ENCODE results near the gene ACO2.
A peak's percentile ranks its signal among the peaks of the same experiment; 100 is the strongest.
"Not testable (repeated sequence)": the region's sequence is repeated elsewhere in the genome, so short reads cannot be mapped to it uniquely, and the experiment has no call there.

ACO2 gene

DNA sequence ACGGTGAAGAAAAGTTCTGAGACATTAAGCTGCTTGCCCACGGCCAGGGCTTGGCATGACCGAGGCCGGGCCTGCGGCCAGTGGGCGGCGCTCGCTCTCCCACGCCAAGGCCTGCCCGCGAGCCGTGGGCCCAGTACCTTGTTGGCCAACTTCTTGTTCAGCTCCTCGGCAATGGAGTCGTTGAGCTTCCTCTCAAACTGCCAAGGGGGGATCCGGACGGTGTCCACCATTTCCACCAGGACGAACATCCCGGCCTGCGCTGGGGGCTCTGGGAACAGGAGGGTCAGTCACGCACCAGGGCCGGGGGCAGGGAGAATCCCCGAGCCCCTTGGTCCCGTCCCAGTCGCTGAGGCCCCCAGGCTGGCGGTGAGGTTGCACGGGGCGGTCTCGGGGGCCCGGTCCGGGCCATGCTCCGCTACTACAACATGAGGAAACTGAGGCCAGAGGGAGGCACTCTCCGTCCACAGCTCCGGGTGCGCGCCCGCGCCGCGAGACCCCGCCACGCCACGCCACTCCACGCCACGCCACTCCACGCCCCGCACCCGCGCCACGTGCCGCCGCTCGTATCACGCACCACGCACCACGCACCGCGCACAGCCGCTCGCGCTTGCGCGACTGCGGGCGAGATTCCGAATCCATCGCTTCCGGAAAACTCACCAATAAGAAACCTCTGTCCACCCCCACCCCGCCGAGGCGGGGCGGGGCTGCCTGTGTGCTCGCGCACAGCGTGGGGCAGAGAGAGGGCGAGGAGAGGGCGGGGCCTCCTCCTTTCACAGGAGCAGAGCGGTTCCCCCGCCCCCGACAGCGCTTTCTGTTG, 75.1 kb downstream of the ACO2 start, which contains the start of gene POLR3H:
TSS of gene POLR3H (minus strand) at position 617 of the 817 bp plus-strand sequence. CDS start at position 248, 369 bp downstream.
- peak; percentile 89 to 97 for DNase-seq

DNA sequence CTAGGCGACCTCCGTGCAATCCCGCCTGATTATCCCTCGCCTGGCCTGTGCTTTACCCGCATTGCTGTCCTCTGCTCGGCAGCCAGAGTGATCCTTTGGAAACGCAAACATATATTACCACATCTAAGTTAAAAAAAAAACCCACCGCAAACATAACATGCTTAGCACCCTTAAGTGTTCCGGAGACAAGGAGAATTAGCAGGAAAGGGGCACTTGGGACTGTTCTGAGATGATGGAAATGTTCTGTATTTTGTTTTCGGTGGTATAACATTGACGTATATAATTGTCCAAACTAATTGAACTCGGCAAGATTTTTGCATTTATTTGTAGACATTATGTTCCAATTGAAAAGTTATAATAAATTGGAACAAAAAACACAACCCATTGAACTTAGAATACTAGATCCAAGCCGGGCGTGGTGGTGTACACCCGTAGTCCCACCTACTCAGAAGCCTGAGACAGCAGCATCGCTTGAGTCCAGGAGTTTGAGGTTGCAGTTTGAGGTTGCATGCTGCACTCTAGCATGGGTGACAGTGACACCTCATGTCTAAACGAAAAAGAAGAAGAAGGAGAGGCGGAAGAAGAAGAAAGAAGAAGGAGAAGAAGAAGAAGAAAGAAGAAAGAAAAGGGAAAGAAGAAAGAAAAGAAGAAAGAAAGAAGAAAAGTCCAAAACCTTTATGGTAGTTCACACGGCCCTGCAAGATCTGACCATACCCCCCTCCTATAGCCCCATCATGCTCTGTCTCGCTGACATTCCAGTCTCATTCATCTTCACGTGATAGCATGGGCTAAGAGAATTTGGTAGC, 76.0 kb downstream of the ACO2 start:
- no peak for DNase-seq

DNA sequence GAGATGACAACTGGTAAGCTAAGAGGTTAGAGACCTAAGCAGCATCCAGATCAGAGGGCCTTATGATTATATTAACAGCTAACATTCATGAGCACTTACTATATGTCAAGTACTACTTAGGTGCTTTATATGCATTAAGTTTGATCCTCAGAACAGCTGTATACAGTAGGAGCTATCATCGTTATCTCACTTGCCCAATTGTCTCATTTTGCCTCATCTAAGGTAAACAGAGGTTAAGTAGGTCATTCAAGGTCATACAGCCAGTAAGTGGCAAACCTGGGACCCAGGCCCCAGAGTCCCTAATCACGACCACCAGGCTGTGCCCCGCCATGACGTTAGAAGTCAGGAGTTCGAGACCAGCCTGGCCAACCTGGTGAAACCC, 79.9 kb downstream of the ACO2 start:
- DNase-seq, result no peak

DNA sequence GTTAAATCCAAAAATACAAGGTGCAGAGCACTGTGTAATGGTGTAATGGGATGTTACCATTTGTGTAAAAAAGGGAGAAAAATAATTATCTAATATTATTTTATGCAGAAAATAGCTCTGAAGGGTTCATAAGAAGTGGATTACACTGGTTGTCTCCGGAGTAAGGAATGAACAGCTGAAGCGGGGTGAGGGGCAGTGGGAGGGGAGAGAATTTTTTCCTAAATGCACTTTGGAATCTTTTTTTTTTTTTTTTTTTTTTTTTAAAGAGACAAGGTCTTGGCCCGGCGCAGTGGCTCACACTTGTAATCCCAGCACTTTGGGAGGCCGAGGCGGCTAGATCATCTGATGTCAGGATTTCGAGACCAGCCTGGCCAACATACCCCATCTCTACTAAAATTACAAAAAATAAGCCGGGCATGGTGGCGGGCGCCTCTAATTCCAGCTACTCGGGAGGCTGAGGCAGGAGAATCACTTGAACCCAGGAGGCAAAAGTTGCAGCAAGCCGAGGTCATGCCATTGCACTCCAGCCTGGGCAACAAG, 82.1 kb downstream of the ACO2 start:
- no peak for DNase-seq

DNA sequence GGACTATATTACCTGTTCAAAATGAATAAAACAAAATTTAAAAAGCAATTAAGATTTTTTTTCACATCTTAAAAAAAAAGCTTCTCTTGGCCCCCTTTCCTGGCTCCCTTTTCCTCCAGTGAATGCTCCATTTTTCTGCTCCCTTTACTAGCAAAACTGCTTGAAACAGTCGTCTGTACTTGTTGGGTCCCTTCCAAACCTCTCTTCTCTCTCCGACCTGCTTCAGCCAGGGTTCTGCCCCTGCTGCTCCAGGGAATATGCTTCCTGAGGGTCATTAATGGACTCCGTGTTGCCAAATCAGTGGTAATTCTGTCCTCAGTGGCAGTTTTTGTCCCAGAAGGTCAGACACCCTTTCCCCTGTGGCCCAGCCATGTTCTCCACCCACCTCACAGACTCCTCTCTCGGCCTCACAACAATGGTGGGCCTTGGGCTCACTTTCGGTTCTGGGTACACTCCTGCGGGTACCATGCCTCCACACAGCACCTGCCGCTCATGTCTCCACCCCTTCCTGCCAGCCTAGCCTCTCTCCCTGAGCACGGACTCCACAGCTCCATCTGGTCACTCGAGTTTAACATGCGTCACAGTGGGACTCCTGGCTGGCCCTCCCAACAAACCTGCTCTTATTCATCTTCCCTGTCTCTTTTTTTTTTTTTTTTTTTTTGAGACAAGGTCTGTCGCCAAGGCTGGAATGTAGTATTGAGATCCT, 83.1 kb downstream of the ACO2 start:
- no peak for DNase-seq

GRCh38 chr22:41555325-41555982, 86.5 kb downstream of the ACO2 start:
- DNase-seq, result no peak

GRCh38 chr22:41556561-41556960, 87.6 kb downstream of the ACO2 start:
- DNase-seq, result no peak

GRCh38 chr22:41557401-41558240, 88.7 kb downstream of the ACO2 start:
- no peak for DNase-seq

- not testable (repeated sequence) for DNase-seq
Observed at GRCh38 chr22:41558241-41558630, 89.3 kb downstream of the ACO2 start.

DNA sequence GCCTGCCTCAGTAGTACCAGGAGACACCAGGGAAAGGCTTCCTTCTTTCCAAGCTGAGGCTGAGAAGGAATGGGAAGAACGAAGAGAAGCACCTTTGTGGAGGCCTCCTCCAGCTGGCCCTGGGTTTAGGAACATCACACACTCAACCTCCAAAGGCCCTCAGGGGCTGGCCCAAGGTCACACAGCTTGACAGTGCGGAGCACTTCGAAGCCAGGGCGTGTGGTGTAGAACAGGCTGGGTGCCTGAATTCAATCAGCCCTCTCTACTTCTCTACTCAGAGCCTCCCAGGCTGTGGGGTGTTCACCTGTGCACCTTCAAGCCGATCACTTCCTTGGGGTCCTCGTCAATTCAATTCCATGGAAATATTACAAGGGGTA, 91.2 kb downstream of the ACO2 start:
- no peak for DNase-seq

GRCh38 chr22:41561335-41561734, 92.4 kb downstream of the ACO2 start:
- peak in 1 of 2 experiments; percentile 31 for DNase-seq

DNA sequence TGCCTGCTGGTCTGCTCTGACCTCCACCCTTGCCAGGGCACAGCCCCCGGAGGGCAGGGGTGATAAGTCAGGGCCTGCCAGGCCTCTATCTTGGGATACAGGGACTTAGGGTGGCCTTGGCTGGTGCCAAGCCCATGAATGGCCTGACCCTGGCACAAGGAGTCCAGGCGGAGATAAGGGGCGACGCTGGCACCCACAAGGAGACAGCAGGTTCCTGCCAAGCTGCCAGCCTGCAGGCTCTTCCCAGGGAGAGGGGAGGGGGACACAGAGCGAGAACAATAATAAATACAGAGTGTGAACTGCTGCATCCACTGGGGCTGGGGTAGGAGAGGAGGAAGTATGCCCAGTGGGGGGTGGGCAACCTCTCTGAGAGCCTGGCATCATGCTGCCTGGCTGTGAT, 92.9 kb downstream of the ACO2 start:
- no peak for DNase-seq

- DNase-seq, result no peak
Observed at GRCh38 chr22:41562461-41562860, 93.5 kb downstream of the ACO2 start.

DNA sequence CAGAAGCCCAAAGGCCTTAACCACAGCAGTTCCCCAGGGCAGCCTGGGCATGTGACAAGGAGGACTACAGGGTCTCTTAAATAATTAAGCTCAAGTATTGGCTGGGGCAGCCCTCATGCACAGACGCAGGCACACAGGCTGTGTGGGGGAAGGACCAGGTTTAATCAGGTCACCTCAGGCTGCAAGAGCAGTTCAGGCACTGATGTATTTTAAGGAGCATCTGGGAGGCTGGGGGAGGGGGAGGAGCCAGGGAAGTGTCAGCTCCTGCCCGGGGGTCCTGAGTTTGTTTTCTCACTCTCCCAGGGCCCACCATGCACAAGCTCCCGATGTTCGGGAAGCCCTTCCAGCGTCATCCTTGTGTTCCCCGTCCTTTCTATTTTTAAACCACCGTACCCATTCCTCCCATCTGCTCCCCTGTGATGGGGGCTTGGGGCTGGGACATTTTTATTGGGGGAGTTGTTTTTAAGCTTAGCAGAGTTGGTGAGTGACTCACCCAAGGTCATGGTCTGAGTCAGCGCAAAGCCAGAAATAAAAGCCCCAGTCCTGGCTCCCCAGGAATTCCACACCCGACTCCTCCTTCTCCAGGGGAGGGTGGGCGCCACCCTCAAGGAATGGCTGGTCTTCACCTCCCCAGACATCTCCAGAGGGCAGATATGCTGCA, 94.3 kb downstream of the ACO2 start:
- DNase-seq, result no peak

- DNase-seq, result no peak
Observed at GRCh38 chr22:41564563-41564962, 95.6 kb downstream of the ACO2 start.

- DNase-seq, result no peak
Observed at GRCh38 chr22:41565403-41566054, 96.6 kb downstream of the ACO2 start.

GRCh38 chr22:41567512-41567768, 98.5 kb downstream of the ACO2 start:
- no peak for DNase-seq

DNA sequence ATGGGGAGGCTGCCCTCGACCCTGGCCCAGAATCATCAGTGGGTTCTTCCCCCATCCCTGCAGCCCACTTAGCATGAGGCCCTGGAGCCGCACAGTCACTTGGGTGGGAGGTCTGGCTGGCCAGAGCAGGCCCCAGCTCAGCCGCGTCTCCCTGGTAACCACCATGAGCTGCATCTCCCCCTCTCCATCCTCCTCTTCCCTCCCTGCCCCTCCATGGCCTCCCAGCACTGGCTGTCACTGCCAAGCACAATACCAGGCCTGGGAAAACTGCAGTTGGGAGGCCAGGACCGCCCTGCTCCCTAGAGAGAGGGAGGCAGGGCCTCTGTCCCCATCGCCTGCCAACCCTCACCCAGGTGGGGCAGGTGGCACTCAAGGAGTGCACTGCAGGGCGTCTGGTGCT, 99.9 kb downstream of the ACO2 start:
- DNase-seq, result no peak

DNA sequence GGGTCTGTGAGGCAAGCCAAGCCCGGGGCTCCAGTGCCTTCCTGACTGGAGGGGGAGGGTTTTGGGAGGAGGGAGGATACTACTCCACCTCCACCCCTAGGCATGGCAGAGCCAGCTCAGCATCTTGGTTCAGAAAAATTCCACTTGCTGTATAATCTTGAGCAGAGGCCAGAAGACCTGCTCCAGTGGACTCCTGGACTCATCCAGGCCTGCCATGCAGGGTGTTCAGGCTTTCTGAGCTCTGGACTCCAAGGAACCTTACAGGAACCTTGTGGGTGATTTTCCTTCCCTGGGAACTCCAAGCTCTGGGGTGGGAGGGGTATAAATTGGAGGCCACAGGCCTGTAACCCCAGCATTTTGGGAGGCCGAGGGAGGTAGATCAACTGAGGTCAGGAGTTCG, 101.3 kb downstream of the ACO2 start:
- no peak for DNase-seq

- DNase-seq, result no peak
Observed at GRCh38 chr22:41571786-41572185, 102.9 kb downstream of the ACO2 start.

GRCh38 chr22:41572305-41572704, 103.4 kb downstream of the ACO2 start:
- not testable (repeated sequence) for DNase-seq
